ENCODE data around the gene COPE.

DNA sequence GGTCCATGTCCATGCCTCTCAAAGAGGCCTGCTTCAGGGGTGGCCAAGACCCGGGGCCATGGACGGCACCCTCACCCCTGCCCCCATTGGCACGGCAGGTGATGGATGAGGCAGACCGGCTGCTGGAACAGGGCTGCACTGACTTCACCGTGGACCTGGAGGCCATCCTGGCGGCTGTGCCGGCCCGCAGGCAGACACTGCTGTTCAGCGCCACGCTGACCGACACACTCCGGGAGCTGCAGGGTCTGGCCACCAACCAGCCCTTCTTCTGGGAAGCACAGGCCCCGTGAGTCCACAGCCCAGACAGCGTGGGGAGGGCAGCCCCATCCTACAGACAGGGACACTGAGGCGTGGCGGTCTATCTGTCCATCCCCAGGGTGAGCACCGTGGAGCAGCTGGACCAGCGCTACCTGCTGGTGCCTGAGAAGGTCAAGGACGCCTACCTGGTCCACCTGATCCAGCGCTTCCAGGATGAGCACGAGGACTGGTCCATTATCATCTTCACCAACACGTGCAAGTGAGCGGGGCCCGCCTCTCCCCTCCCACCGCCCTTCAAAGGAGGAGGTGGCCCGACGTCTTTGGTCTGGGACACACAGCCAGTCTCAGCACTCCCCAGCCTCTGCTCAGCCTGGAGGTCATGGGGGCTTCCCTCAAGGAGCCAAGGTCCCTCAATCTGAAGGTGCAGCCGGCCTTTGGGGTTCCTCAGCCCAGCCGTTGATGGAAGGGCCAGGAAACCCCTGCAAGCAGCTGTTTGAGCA is 3.2 kb upstream of the COPE start:
- TF ChIP-seq, protein P1, sequence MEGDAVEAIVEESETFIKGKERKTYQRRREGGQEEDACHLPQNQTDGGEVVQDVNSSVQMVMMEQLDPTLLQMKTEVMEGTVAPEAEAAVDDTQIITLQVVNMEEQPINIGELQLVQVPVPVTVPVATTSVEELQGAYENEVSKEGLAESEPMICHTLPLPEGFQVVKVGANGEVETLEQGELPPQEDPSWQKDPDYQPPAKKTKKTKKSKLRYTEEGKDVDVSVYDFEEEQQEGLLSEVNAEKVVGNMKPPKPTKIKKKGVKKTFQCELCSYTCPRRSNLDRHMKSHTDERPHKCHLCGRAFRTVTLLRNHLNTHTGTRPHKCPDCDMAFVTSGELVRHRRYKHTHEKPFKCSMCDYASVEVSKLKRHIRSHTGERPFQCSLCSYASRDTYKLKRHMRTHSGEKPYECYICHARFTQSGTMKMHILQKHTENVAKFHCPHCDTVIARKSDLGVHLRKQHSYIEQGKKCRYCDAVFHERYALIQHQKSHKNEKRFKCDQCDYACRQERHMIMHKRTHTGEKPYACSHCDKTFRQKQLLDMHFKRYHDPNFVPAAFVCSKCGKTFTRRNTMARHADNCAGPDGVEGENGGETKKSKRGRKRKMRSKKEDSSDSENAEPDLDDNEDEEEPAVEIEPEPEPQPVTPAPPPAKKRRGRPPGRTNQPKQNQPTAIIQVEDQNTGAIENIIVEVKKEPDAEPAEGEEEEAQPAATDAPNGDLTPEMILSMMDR (IDR thresholded peaks at IDR 0.05), result no peak
- no peak for TF ChIP-seq POLR2A (IDR thresholded peaks at IDR 0.05)
- no peak for TF ChIP-seq POLR2AphosphoS5 (IDR thresholded peaks at IDR 0.05; ENCODE audit: insufficient read depth in 1 of 2, low read depth in 1 of 2)
